Left hindlimb (tissue), 1 donor: Measurements from ENCODE around the gene LENEP.

Experiments
- DNase-seq: peaks from one replicate; pipeline ENCODE4 v3.0.0-alpha.2; 2018

Gene LENEP

GRCh38 chr1:154993572-154994268 lies at the start of gene LENEP:
TSS of gene LENEP (plus strand) at chr1:154993586. CDS start at chr1:154993608, 22 bp downstream.
- DNase-seq: peak; percentile 21

GRCh38 chr1:154943649-154944400 lies 49.6 kb upstream of the LENEP start:
- DNase-seq: no peak

DNA sequence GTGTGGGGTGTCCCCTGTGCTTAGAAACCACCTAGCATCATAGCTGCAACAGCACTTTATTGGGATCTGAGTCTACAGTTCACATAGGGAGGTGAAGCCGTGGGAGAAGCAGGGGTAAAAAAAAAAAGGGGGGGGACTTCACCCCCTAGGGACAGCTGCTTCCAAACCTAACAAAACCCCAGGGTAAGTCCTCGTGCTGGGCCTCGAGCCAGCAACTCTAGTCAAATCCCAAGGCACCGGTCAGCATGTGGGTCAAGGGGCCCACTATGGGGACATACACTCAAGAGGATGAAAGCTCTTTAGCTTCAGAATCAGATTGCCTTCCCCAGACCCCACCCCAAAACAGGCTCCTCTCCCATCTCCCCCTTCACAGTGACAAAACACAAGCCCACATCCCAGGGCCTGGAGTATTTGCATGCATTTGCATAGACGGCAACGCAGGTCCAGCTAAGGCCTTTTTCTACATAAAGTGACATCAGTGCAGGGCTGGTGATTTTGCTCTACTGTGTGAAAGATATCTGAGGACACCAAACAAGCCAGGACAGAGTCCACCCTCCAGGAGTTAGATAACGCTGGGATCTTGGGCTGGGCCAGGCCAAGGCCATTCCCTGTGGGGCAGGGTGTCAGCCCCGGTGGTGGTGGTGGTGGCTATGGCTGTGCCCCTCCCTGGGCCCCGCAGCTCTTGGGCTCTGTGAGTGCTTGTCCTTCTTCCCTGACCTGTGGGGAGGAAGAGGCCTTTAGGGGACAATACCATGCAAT lies 48.8 kb upstream of the LENEP start:
- DNase-seq: no peak

DNA sequence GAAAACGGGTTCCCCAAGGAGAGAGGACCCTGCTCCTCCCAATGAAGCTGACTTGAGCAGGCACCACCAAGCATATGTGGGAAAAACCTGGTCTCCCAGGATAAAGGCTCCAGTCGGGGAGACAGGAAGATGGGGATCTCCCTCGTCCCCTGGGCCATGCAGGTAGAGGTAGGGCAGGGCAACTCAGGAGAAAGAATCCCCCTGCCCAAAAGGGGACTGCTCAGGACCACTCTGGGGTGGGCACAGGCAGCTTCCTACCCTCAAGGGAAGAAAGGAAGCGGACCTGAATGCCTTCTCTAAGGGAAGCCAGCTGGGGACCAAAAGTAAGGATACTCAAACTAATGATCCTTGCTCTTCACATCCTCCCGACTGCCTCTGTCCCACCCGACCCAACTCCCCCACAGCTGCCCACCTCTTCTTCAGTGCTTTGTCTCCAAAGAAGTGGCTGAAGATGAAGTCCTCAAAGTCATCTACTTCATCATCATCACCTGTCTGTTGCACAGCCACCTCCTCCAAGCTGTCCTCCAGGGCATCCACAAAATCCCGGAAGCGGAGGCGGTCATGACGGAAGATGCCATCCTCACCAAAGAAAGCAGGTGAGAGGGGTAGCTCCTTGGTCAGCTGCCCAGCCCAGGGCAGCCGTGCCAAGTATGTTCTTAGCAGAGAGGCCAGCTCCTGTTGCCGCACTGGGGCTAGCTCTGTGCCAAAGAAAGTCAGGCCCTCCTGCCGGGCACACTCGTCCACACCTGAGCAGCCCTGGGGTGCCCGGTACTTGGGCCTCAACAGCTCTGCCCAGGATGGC lies 48.0 kb upstream of the LENEP start:
- no peak for DNase-seq

- no peak for DNase-seq
Observed at GRCh38 chr1:154945962-154946850, 47.2 kb upstream of the LENEP start.

- DNase-seq: no peak
Observed at GRCh38 chr1:154948079-154948478, 45.3 kb upstream of the LENEP start.

DNA sequence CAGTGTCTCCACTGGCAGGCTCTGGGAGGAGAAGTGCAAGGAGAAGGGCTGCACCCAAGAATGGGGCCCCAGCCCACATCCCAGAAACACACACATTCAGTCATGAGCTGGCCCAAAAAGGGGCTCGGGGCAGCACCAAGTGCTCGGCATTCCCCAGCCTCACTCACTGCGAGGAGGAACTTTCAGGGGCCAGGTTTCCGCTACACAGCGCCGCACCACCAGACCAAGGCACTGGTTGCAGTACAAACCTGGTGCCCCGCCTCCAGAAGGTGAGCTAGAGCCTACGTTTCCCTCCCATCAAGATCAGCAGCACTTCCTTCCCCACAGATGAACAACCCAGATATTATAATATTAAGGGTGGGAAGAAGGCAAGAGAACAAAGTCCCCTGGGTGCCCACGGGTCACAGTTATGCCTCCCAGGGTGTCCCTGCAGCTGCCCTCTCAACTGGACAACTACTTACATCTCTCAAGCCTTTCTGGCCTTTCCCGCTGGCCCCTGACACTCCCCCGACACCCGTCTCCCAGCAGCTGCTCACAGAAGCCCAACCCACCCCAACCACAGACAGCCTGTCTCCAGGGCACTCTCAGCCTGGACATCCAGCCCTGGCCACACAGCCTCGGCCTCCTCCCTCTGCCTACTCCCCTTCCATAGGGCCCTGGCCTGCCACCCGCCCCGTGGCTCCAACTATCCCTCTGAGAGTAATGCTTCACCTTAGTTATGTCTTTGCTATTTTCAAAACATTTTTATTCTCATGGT lies 41.3 kb upstream of the LENEP start:
- DNase-seq: no peak

DNA sequence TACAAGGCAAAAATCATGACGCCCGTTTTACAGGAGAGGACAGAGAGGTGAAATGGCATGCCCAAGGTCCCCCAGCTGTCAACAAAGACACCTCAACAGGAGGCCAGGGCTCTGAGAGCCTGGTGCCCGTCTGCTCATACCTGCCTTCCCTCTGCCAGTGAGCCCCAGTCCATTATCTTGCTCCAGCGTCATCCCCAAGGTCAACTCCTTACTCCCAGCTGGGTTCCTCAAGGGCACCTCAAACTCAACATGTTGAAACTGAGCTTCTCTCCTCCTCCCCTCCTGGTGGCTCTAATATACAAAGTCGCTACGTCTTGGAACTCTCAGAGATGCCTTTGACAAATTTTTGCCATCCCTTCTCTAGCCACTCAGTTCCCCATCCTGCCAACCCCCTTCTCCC lies 40.7 kb upstream of the LENEP start:
- DNase-seq: no peak

DNA sequence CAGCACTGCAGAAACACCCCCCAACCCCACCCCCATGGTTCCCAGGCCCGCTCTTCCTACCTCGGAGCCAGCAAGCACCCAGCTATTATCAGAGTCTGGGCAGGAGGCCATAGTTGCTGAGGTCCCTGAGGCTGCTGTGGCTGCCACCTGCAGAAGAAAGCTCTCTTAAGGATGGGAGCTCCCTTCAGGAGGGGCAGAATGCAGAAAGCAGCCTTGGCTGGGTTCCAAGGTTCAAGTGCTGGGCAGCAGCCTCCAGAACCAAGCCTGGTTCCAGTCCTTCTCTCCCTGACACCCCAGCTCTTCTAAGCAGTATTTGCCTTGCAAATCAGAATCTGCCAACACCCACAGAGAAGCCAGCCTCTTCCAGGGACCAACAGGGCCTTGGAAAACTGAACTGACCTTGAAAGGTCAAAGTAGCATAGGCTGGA lies 39.8 kb upstream of the LENEP start:
- no peak for DNase-seq

DNA sequence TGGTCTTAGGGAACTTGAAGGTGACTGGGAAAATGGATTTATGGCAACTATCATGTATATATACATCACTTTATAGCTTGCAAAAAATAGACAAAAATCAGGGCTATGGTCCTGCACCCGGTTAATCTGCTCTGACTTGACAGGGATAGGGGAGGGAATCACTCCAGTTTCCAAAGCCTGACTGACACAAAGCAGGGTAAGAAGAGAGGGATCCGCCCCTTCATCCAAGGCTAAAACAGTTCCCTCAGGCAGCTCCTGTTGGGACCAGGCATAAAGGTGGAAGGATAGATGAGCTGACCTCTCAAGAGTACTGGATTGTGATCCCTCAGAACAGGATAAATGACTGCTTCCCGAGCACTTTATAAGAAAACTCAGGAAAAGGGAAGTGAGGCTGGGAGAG lies 38.8 kb upstream of the LENEP start:
- peak; percentile 11 for DNase-seq

GRCh38 chr1:154955039-154955717 lies 38.2 kb upstream of the LENEP start:
- DNase-seq: peak; percentile 64

DNA sequence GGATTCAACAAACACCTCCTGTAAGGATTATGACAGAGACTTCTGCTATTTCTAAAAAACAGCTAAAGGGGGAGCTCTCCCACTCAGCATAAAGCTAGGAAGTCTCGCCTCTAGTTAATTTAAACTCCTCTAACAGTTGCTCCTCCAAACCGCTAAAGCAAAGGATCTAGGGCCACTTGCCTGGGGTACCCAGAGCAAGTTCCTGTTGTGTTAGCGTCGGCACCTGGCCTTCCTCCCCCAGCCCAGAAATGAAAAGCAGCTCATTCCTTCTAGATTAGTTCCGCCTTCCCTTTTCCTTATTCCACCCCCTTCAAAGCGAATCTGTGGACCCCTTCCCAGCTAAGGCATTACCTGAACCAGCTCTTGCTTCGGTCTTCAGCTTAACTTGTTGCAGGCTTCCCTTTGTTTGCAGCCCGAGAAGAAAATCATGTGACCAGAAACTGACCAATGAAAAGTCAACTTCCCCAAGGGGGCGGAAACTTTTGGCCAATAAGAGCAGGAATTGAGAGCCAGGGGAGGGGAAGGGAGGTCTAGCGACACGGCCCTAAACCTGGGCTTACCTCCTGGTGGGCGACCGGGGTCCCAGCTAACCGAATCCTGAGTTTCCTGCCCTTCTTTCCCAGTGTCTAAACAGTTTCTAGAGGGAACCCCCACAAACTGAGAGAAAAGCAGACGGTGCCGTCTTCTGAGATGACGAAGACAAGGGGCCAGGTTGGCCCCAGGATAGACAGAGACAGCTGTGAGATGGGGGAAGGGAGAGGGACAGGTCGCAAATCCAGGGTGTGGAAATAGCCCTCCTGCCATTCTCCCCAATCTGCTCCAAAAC lies 37.5 kb upstream of the LENEP start, which contains the start of gene PBXIP1:
TSS of gene PBXIP1 (minus strand) at position 382 of the 826 bp plus-strand sequence. CDS start 2,378 bp downstream, outside the sequence.
- DNase-seq: peak; percentile 90

- DNase-seq: peak; percentile 58
Observed at GRCh38 chr1:154956544-154956941, 36.8 kb upstream of the LENEP start.

- DNase-seq: peak; percentile 25
Observed at GRCh38 chr1:154957091-154957657, 36.2 kb upstream of the LENEP start.

DNA sequence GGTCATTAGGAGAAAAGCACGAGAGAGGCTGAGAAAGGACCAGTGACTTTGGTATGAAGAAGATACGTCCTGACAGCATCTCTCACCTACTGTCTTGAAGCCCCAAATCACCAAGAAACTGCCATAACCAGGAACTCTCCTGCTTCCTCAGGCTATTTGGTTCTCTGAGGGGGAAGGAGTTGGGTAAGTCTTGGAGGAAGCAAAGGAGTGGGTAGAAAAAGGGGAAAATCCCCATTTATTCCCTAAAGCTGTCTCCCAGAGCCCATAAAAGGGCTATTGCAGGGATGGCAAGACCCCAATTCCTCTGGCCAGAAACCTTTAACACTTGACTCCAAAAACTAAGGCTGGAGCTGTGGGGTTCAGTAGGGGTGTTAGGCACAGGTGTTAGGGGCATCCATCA lies 35.4 kb upstream of the LENEP start:
- DNase-seq: no peak

DNA sequence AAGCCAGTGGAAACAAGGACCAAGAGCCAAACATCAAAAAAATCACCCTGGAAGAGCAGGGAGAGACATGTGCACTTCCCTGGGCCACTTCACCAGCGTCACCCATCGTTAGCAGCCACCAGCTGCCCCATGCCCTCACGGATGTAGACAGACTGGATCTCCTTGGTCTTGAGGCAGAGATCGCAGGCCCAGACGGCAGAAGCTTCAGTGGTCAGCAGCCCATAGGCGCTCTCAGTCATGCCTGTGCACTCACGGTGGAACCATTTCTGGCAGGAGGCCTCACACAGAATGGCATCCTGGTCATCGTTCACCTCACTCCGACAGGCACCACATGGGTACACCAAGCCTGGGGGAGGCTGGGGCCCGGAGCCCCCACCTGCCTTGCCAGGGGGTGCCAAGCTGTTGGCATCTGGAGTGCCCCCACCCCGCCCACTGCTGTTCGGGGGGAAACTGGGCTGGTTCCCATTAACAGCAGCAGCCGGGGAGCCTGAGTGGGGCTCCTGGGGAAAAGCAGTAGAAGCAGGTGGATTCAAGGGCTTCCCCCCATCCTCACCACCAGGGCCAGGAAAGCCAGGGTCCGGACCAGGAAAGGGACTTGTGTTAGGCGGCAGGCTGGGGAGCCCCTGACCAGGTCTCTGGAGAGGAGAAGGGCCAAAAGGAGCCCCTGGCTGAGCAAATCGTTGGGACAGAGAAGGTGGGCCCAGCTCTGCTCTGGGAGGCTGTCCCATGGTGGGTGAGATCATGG lies 34.5 kb upstream of the LENEP start:
- DNase-seq: no peak

- DNase-seq: no peak
Observed at GRCh38 chr1:154959426-154959780, 34.0 kb upstream of the LENEP start.

DNA sequence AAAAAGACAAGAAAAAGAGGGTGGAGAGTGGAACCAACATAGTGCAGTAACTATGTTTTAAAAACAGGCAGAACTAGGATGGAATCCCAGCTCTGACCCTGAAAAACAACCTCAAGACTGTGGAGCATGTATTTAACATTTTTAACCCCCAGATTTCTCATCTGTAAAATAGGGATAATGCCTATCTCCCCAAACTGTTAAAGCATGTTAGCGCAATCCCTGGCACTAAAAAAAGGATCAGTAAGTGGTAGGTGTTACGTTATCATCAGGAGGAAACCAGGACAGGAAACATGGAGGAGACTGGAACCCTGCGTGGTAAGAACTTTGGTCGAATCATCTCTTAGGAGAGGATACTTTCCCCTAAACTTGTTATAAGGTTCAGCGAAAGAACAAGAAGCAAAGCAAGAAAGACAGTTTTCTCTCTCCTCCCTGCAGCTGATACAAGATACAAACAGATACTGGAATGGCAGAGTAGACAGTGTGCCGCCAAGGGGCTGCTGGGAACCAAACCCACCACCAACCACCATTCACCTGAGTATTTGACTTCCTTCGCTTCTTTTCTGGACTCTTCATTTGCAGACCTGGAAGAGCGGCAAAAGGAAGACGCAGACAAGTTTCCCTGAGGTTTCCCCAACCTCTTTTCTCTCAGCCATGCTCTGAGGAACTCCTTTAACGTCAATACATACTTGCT lies 32.8 kb upstream of the LENEP start:
- DNase-seq: no peak
